ENCODE results near the gene EWSR1. TPM values are rescaled to one million over a fixed set of nuclear protein-coding genes. Genes with fewer than 3 reads are reported as not detected.

Gene EWSR1
- total RNA-seq, 2 donors from 2014 or later = 344 to 348 TPM

GRCh38 chr22:29308791-29309262 lies 40.8 kb downstream of the EWSR1 start:
- H3K36me3 Mint-ChIP-seq = no peaks in the 10 kb centered on the region
- H3K4me3 Mint-ChIP-seq = no peak overlapping the region
- H3K27me3 Mint-ChIP-seq = peaks cover 15 to 20% of the 10 kb centered on the region in 2 donors
- no peaks in the 10 kb centered on the region for H3K9me3 Mint-ChIP-seq
- ATAC-seq = peak in 1 of 2 donors; percentile 29
- no peak for DNase-seq (ENCODE audit: low spot score)
- peaks cover 0 to 21% of the 10 kb centered on the region in 2 donors for H3K4me1 Mint-ChIP-seq (ENCODE audit: low read depth in 2 of 2)
- H3K27ac Mint-ChIP-seq = no peak overlapping the region

GRCh38 chr22:29309332-29310064 lies 41.4 kb downstream of the EWSR1 start:
- DNase-seq (ENCODE audit: low spot score) (no peak), ATAC-seq (no peak)
- H3K4me1 Mint-ChIP-seq (ENCODE audit: low read depth in 2 of 2) = peaks cover 6 to 23% of the 10 kb centered on the region in 2 donors
- no peak overlapping the region for H3K27ac Mint-ChIP-seq
- no peak overlapping the region for H3K4me3 Mint-ChIP-seq
- H3K27me3 Mint-ChIP-seq = peaks cover 21 to 26% of the 10 kb centered on the region in 2 donors
- no peaks in the 10 kb centered on the region for H3K36me3 Mint-ChIP-seq
- H3K9me3 Mint-ChIP-seq = no peaks in the 10 kb centered on the region

GRCh38 chr22:29310065-29310862 lies 42.2 kb downstream of the EWSR1 start:
- peaks cover 9 to 20% of the 10 kb centered on the region in 2 donors for H3K4me1 Mint-ChIP-seq (ENCODE audit: low read depth in 2 of 2)
- ATAC-seq (no peak), DNase-seq (ENCODE audit: low spot score) (no peak)
- H3K36me3 Mint-ChIP-seq = no peaks in the 10 kb centered on the region
- no peak overlapping the region for H3K27ac Mint-ChIP-seq
- H3K9me3 Mint-ChIP-seq = no peaks in the 10 kb centered on the region
- no peak overlapping the region for H3K4me3 Mint-ChIP-seq
- H3K27me3 Mint-ChIP-seq = peaks cover 25% of the 10 kb centered on the region in 2 donors

- H3K36me3 Mint-ChIP-seq = no peaks in the 10 kb centered on the region
- peaks cover 18 to 23% of the 10 kb centered on the region in 2 donors for H3K27me3 Mint-ChIP-seq
- peak; percentile 10 to 56 for ATAC-seq
- no peak overlapping the region for H3K4me3 Mint-ChIP-seq
- H3K9me3 Mint-ChIP-seq = no peaks in the 10 kb centered on the region
- H3K27ac Mint-ChIP-seq = no peak overlapping the region
- DNase-seq (ENCODE audit: low spot score) = no peak
- H3K4me1 Mint-ChIP-seq (ENCODE audit: low read depth in 2 of 2) = peaks cover 9 to 18% of the 10 kb centered on the region in 2 donors
Observed at GRCh38 chr22:29310863-29311339, 42.8 kb downstream of the EWSR1 start.

GRCh38 chr22:29311464-29312217 lies 43.6 kb downstream of the EWSR1 start:
- ATAC-seq = no peak
- Mint-ChIP-seq H3K4me1 (ENCODE audit: low read depth in 2 of 2) (peaks cover 9 to 14% of the 10 kb centered on the region in 2 donors), H3K36me3 (no peaks in the 10 kb centered on the region), H3K27me3 (peaks cover 19 to 29% of the 10 kb centered on the region in 2 donors), H3K4me3 (no peak overlapping the region), H3K9me3 (no peaks in the 10 kb centered on the region), H3K27ac (no peak overlapping the region)
- no peak for DNase-seq (ENCODE audit: low spot score)

- no peaks in the 10 kb centered on the region for H3K36me3 Mint-ChIP-seq
- H3K9me3 Mint-ChIP-seq = no peaks in the 10 kb centered on the region
- no peak for DNase-seq (ENCODE audit: low spot score)
- no peak for ATAC-seq
- H3K27ac Mint-ChIP-seq = no peak overlapping the region
- H3K4me1 Mint-ChIP-seq (ENCODE audit: low read depth in 2 of 2) = peaks cover 9 to 12% of the 10 kb centered on the region in 2 donors
- no peak overlapping the region for H3K4me3 Mint-ChIP-seq
- H3K27me3 Mint-ChIP-seq = peaks cover 27 to 31% of the 10 kb centered on the region in 2 donors
Observed at GRCh38 chr22:29312218-29313125, 44.4 kb downstream of the EWSR1 start.

GRCh38 chr22:29313126-29313575 lies 45.1 kb downstream of the EWSR1 start:
- DNase-seq (ENCODE audit: low spot score) = no peak
- H3K4me3 Mint-ChIP-seq = no peak overlapping the region
- no peaks in the 10 kb centered on the region for H3K36me3 Mint-ChIP-seq
- peak in 1 of 2 donors; percentile 40 for ATAC-seq
- peaks cover 9 to 11% of the 10 kb centered on the region in 2 donors for H3K4me1 Mint-ChIP-seq (ENCODE audit: low read depth in 2 of 2)
- H3K27me3 Mint-ChIP-seq = peaks cover 27 to 30% of the 10 kb centered on the region in 2 donors
- no peaks in the 10 kb centered on the region for H3K9me3 Mint-ChIP-seq
- H3K27ac Mint-ChIP-seq = no peak overlapping the region

- Mint-ChIP-seq H3K4me3 (peak overlapping the region; percentile 18), H3K36me3 (no peaks in the 10 kb centered on the region), H3K27me3 (peaks cover 27 to 30% of the 10 kb centered on the region in 2 donors), H3K4me1 (ENCODE audit: low read depth in 2 of 2) (peaks cover 9 to 11% of the 10 kb centered on the region in 2 donors), H3K27ac (peak overlapping the region in 1 of 2 donors; percentile 8), H3K9me3 (no peaks in the 10 kb centered on the region)
- ATAC-seq = no peak
- DNase-seq (ENCODE audit: low spot score) = no peak
Observed at GRCh38 chr22:29313576-29314466, 45.8 kb downstream of the EWSR1 start.

GRCh38 chr22:29314537-29315285 lies 46.6 kb downstream of the EWSR1 start:
- Mint-ChIP-seq H3K27ac (peak overlapping the region in 1 of 2 donors; percentile 8), H3K4me3 (peak overlapping the region; percentile 18), H3K4me1 (ENCODE audit: low read depth in 2 of 2) (peaks cover 9 to 11% of the 10 kb centered on the region in 2 donors), H3K27me3 (peaks cover 27 to 30% of the 10 kb centered on the region in 2 donors), H3K36me3 (no peaks in the 10 kb centered on the region), H3K9me3 (no peaks in the 10 kb centered on the region)
- DNase-seq (ENCODE audit: low spot score) = no peak
- ATAC-seq = no peak

GRCh38 chr22:29315286-29316140 lies 47.4 kb downstream of the EWSR1 start, which contains the start of gene RASL10A:
Gene RASL10A (minus strand): TSS chr22:29315697. CDS start chr22:29315246, 451 bp downstream.
- H3K9me3 Mint-ChIP-seq = no peaks in the 10 kb centered on the region
- peaks cover 27 to 30% of the 10 kb centered on the region in 2 donors for H3K27me3 Mint-ChIP-seq
- peak within 1 kb of the TSS in 1 of 2 donors; percentile 8 for H3K27ac Mint-ChIP-seq
- no peak for DNase-seq (ENCODE audit: low spot score)
- H3K36me3 Mint-ChIP-seq = no peaks in the 10 kb centered on the region
- no peak within 1 kb of the TSS for H3K4me3 Mint-ChIP-seq
- ATAC-seq = no peak
- H3K4me1 Mint-ChIP-seq (ENCODE audit: low read depth in 2 of 2) = peaks cover 9 to 11% of the 10 kb centered on the region in 2 donors

Data from natural killer cell treated with Interleukin-12 subunit alpha and Interleukin-12 subunit beta and Interleukin-15 and Interleukin-18, amount 100 ng/mL, for 72 hours (primary cell).